ENCODE results near the gene ANKRD62.

The ANKRD62 gene

GRCh38 chr18:12098374-12098773, 4.7 kb downstream of the ANKRD62 start:
- in situ Hi-C loops (cut with MboI; ENCODE audit: low pct_unique_long_range_greater_than_20kb, low sequenced_read_pairs, unreplicated experiment): no loop called here
- no peak for TF ChIP-seq CTCF (IDR thresholded peaks at IDR 0.05; ENCODE audit: extremely low read depth, insufficient read depth, missing control alignments)
- DNase-seq (ENCODE audit: low spot score): no peak

- no peak for DNase-seq (ENCODE audit: low spot score)
- in situ Hi-C loops (cut with MboI; ENCODE audit: low pct_unique_long_range_greater_than_20kb, low sequenced_read_pairs, unreplicated experiment): no loop called here
- TF ChIP-seq CTCF (IDR thresholded peaks at IDR 0.05; ENCODE audit: extremely low read depth, insufficient read depth, missing control alignments): no peak
Observed at GRCh38 chr18:12099160-12099559, 5.5 kb downstream of the ANKRD62 start.

GRCh38 chr18:12101266-12101665, 7.6 kb downstream of the ANKRD62 start:
- in situ Hi-C loops (cut with MboI; ENCODE audit: low pct_unique_long_range_greater_than_20kb, low sequenced_read_pairs, unreplicated experiment): no loop called here
- TF ChIP-seq CTCF (IDR thresholded peaks at IDR 0.05; ENCODE audit: extremely low read depth, insufficient read depth, missing control alignments): no peak
- DNase-seq (ENCODE audit: low spot score): no peak

- no peak for DNase-seq (ENCODE audit: low spot score)
- no peak for TF ChIP-seq CTCF (IDR thresholded peaks at IDR 0.05; ENCODE audit: extremely low read depth, insufficient read depth, missing control alignments)
- in situ Hi-C loops (cut with MboI; ENCODE audit: low pct_unique_long_range_greater_than_20kb, low sequenced_read_pairs, unreplicated experiment): no loop called here
Observed at GRCh38 chr18:12102136-12102842, 8.6 kb downstream of the ANKRD62 start.

GRCh38 chr18:12106471-12106870, 12.8 kb downstream of the ANKRD62 start:
- in situ Hi-C loops (cut with MboI; ENCODE audit: low pct_unique_long_range_greater_than_20kb, low sequenced_read_pairs, unreplicated experiment): no loop called here
- no peak for TF ChIP-seq CTCF (IDR thresholded peaks at IDR 0.05; ENCODE audit: extremely low read depth, insufficient read depth, missing control alignments)
- DNase-seq (ENCODE audit: low spot score): no peak

GRCh38 chr18:12109836-12110235, 16.2 kb downstream of the ANKRD62 start:
- TF ChIP-seq CTCF (IDR thresholded peaks at IDR 0.05; ENCODE audit: extremely low read depth, insufficient read depth, missing control alignments): no peak
- in situ Hi-C loops (cut with MboI; ENCODE audit: low pct_unique_long_range_greater_than_20kb, low sequenced_read_pairs, unreplicated experiment): no loop called here
- DNase-seq (ENCODE audit: low spot score): no peak
